Gastrocnemius medialis (tissue), 4 donors: ENCODE results near the gene ME3. TPM values are rescaled to one million over a fixed set of nuclear protein-coding genes. Genes with fewer than 3 reads are reported as not detected.

Experiments used
- ATAC-seq, 2 donors: fragments of 150-250 bp; one replicate each; pipeline ENCODE4 v1.9.1; 2016
- DNase-seq, 2 donors: peaks; one replicate each; pipeline ENCODE4 v3.0.0-alpha.2; 2019
- H3K27ac ChIP-seq, 4 donors: fragments of 200-600 bp; sonication (generic); 1 replicate in 1 of 4; 2 replicates in 3 of 4; pipeline ENCODE4 v1.5.1; 2016 to 2018; ENCODE audit warnings: mild to moderate bottlenecking in 2 of 4, moderate library complexity in 1 of 4
- H3K27me3 ChIP-seq, 3 donors: fragments of 200-600 bp; sonication (generic) in 2 of 3; 1 replicate in 1 of 3; 2 replicates in 2 of 3; pipeline versions ENCODE4 v1.5.1 to v1.6.0; 2016 to 2019; ENCODE audit warnings: mild to moderate bottlenecking in 1 of 3, moderate library complexity in 1 of 3
- H3K36me3 ChIP-seq, 2 donors: fragments of 200-600 bp; sonication (generic) in 1 of 2; one replicate each; pipeline ENCODE4 v1.5.1; 2017 to 2018
- H3K4me1 ChIP-seq, 2 donors: fragments of 200-600 bp; sonication (generic) in 1 of 2; one replicate each; pipeline ENCODE4 v1.5.1; 2016 to 2017; ENCODE audit warnings: mild to moderate bottlenecking in 2 of 2
- H3K4me3 ChIP-seq, 4 donors: fragments of 200-600 bp; sonication (generic) in 3 of 4; 1 replicate in 1 of 4; 2 replicates in 3 of 4; pipeline ENCODE4 v1.5.1; 2016 to 2019; ENCODE audit warnings: mild to moderate bottlenecking in 2 of 4
- H3K9me3 ChIP-seq, 3 donors: fragments of 200-600 bp; sonication (generic) in 2 of 3; 1 replicate in 1 of 3; 2 replicates in 2 of 3; pipeline ENCODE4 v1.5.1; 2016 to 2019
- POLR2A ChIP-seq, 2 donors: fragments of 450-650 bp; IDR thresholded peaks; one replicate each; pipeline ENCODE4 v1.6.1; 2017; ENCODE audit warnings: antibody characterized with exemption in 2 of 2, mild to moderate bottlenecking in 2 of 2, moderate library complexity in 2 of 2
- in situ Hi-C, 4 donors: fragments of 200-750 bp; cut with MboI; loops; one replicate each; pipeline versions ENCODE4 v1.15.0 to v1.8.0; 2017; ENCODE audit warnings: low sequenced_read_pairs in 4 of 4
- intact Hi-C: fragments of 100-400 bp; cut with DNase I; formaldehyde crosslinking; loops from one replicate; pipeline ENCODE4 v1.15.1; 2023; ENCODE audit warnings: low total_unique reads
- total RNA-seq, 4 donors: library from RNA; depleted of rRNA; stranded (reverse); fragments of >200 nt; gene quantifications; one replicate each; pipeline versions ENCODE4 v1.1.0 to v1.2.3, GENCODE V29; 2016
- TF ChIP-seq, protein P1 (sequence below), 5 experiments: fragments of 450-650 bp in 3 of 5; fragments of 200-600 bp in 2 of 5; sonication (generic) in 2 of 5; IDR thresholded peaks in 4 of 5; conservative IDR thresholded peaks in 1 of 5; 1 replicate in 4 of 5; 2 replicates in 1 of 5; pipeline ENCODE4 v1.5.1; 2016 to 2019; ENCODE audit warnings: antibody characterized with exemption in 5 of 5, mild to moderate bottlenecking in 3 of 5, moderate library complexity in 3 of 5

ME3 gene
- total RNA-seq, 4 donors from 2014 or later, result 4.2 to 17.0 (median 15.7) TPM

DNA sequence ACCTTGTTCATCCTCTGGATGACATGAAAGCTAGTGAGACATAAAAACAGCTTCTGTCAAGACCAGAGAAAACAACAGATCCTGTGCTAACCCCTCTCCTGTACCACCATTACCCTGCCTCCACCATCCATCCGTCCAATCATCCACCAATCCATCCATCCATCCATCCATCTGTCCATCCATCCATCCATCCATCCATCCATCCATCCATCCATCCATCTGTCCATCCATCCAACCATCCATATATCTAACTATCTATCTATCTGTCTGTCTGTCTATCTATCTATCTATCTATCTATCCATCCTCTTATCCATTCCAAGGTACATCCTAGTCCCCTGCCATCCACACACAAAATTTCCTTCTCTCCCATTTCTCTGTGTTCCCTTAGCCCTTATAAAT, 46.6 kb upstream of the ME3 start:
- no peaks in the 10 kb centered on the region for H3K4me1 ChIP-seq
- H3K27ac ChIP-seq, result no peak overlapping the region
- no peak for DNase-seq
- TF ChIP-seq POLR2A (IDR thresholded peaks at IDR 0.05), result no peak
- TF ChIP-seq, protein P1, sequence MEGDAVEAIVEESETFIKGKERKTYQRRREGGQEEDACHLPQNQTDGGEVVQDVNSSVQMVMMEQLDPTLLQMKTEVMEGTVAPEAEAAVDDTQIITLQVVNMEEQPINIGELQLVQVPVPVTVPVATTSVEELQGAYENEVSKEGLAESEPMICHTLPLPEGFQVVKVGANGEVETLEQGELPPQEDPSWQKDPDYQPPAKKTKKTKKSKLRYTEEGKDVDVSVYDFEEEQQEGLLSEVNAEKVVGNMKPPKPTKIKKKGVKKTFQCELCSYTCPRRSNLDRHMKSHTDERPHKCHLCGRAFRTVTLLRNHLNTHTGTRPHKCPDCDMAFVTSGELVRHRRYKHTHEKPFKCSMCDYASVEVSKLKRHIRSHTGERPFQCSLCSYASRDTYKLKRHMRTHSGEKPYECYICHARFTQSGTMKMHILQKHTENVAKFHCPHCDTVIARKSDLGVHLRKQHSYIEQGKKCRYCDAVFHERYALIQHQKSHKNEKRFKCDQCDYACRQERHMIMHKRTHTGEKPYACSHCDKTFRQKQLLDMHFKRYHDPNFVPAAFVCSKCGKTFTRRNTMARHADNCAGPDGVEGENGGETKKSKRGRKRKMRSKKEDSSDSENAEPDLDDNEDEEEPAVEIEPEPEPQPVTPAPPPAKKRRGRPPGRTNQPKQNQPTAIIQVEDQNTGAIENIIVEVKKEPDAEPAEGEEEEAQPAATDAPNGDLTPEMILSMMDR (IDR thresholded peaks at IDR 0.05 in 4 of 5, conservative IDR thresholded peaks at IDR 0.05 in 1 of 5), result no peak
- no peaks in the 10 kb centered on the region for H3K27me3 ChIP-seq
- peaks cover 0 to 10% (median 0%) of the 10 kb centered on the region in 3 donors for H3K9me3 ChIP-seq
- in situ Hi-C loops, result no loop called here
- H3K4me3 ChIP-seq, result no peak overlapping the region
- ATAC-seq, result no peak
- intact Hi-C loops, result no loop called here
- H3K36me3 ChIP-seq, result no peaks in the 10 kb centered on the region

DNA sequence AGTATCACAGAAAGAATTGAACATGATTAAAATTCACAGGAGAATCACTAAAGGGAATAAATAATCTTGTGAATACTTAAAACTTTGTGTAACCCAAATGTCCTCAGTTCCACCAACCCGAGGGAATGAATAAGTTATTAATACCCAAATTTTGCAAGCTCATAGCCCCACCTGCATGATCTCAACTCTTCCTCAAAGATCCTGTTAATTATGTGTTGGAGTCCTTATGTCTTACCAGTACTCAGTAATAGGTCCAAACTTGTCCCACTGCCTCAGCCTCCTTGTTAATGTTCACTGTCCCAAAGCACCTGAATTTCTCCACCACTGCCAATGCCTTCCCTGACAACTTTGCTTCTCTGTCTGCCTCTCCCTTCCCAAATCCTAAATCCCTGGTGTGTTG, 46.1 kb upstream of the ME3 start:
- no peaks in the 10 kb centered on the region for H3K4me1 ChIP-seq
- in situ Hi-C loops, result no loop called here
- DNase-seq (no peak), ATAC-seq (no peak)
- TF ChIP-seq, protein P1 (IDR thresholded peaks at IDR 0.05 in 4 of 5, conservative IDR thresholded peaks at IDR 0.05 in 1 of 5), result no peak
- no peak for TF ChIP-seq POLR2A (IDR thresholded peaks at IDR 0.05)
- H3K27me3 ChIP-seq, result no peaks in the 10 kb centered on the region
- no peaks in the 10 kb centered on the region for H3K36me3 ChIP-seq
- H3K4me3 ChIP-seq, result no peak overlapping the region
- no peak overlapping the region for H3K27ac ChIP-seq
- H3K9me3 ChIP-seq, result peaks cover 0 to 10% (median 0%) of the 10 kb centered on the region in 3 donors
- intact Hi-C loops, result no loop called here

DNA sequence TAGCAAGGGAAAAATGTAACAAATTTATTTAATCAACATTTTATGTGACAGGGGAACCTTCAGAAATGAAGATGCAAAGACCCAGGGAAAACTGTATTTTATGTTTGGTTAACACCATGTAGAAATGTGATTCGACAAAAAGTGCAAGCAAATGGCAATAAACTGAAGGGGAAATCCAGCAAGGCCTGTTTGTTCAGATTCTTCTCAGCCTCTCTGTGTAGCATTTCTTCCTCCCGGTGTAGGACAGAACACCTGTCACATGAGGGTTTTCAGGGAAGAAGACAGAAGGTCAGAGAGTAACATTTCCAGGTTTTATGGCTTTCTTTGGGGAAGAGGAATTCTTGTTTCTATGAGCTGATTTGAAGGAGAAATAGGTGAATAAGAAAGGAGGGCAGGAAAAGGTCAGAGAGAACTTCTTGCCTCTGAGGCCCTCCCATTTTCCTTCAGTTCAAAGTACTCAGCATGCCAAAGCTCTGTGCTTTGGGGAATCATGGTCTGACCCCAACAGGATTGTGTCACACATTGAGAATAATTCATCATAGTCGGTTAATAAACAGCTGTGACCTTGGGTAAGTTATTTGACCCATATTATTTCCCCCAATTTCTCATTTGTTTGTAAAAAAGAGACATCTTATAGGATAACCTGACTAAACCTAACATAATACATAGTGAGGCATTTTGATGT, 45.5 kb upstream of the ME3 start:
- intact Hi-C loops, result no loop called here
- Histone ChIP-seq H3K4me1 (no peaks in the 10 kb centered on the region), H3K27ac (no peak overlapping the region), H3K36me3 (no peaks in the 10 kb centered on the region), H3K4me3 (no peak overlapping the region), H3K9me3 (peaks cover 0 to 9% (median 0%) of the 10 kb centered on the region in 3 donors), H3K27me3 (no peaks in the 10 kb centered on the region)
- no peak for ATAC-seq
- TF ChIP-seq, protein P1 (IDR thresholded peaks at IDR 0.05 in 4 of 5, conservative IDR thresholded peaks at IDR 0.05 in 1 of 5), result no peak
- no peak for TF ChIP-seq POLR2A (IDR thresholded peaks at IDR 0.05)
- in situ Hi-C loops, result no loop called here
- no peak for DNase-seq

DNA sequence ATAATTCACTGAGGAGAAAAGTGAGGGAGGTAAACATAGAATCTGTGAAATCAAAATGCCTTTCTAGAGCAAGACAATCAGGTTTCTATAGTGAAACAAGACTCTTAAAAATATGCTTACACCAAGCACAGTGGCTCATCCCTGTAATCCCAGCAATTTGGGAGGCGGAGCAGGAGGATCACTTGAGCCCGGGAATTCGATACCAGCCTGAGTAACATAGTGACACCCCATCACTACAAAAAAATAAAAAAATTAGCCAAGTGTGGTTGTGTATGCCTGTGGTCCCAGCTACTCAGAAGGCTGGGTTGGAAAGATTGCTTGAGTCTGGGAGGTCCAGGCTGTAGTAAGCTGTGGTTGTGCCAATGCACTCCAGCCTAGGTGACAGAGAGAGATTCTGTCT, 43.2 kb upstream of the ME3 start:
- Histone ChIP-seq H3K4me1 (no peaks in the 10 kb centered on the region), H3K27ac (no peak overlapping the region), H3K27me3 (no peaks in the 10 kb centered on the region), H3K9me3 (no peaks in the 10 kb centered on the region), H3K36me3 (no peaks in the 10 kb centered on the region), H3K4me3 (no peak overlapping the region)
- intact Hi-C loops (no loop called here), in situ Hi-C loops (no loop called here)
- no peak for TF ChIP-seq POLR2A (IDR thresholded peaks at IDR 0.05)
- TF ChIP-seq, protein P1 (IDR thresholded peaks at IDR 0.05 in 4 of 5, conservative IDR thresholded peaks at IDR 0.05 in 1 of 5), result no peak
- no peak for ATAC-seq
- DNase-seq, result no peak

DNA sequence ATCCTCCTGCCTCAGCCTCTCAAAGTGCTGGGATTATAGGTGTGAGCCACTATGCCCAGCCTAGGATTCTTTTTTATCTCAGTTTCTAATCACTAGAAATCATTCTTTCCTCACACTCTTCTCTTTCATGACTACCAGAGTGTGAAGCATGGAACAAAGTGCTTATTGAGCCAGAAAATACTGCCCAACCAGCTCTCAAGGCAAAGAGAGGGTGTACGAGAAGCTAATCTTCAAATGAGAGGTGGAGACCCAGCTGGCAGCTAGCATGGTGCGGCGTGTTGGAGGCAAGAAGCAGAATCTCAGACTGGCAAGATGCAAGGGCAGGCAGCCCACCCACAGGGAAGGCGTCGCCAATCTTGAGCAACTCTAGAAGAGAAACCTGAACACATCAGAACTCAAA, 41.1 kb upstream of the ME3 start:
- DNase-seq, result no peak

More for the DNA sequence above, 41.1 kb upstream of the ME3 start:
- TF ChIP-seq, protein P1 (IDR thresholded peaks at IDR 0.05 in 4 of 5, conservative IDR thresholded peaks at IDR 0.05 in 1 of 5), result no peak
- no peak for TF ChIP-seq POLR2A (IDR thresholded peaks at IDR 0.05)
- in situ Hi-C loops (no loop called here), intact Hi-C loops (no loop called here)
- ATAC-seq, result no peak
- H3K4me3 ChIP-seq, result no peak overlapping the region
- no peaks in the 10 kb centered on the region for H3K9me3 ChIP-seq
- H3K4me1 ChIP-seq, result no peaks in the 10 kb centered on the region
- no peaks in the 10 kb centered on the region for H3K27me3 ChIP-seq
- no peak overlapping the region for H3K27ac ChIP-seq
- no peaks in the 10 kb centered on the region for H3K36me3 ChIP-seq
